Panc1 (cell line): Measurements from ENCODE around the gene FLT1. TPM values are rescaled to one million over a fixed set of nuclear protein-coding genes. Genes with fewer than 3 reads are reported as not detected.

Experiments used
- ATAC-seq: fragments of 200-7000 bp; cut with Tn5 transposase; 2 replicates; pipeline ENCODE4 v1.9.1; 2020; ENCODE audit warnings: mild to moderate bottlenecking, moderate library complexity
- BruUV-seq: library from RNA; stranded (reverse); fragments of 400-500 nt; replicated peaks from 2 replicates; lab custom pipeline; 2021; lab: Mats Ljungman, UMichigan
- CTCF ChIA-PET: fragments of 300-600 bp; sonication (Branson Sonifier 250); formaldehyde crosslinking; loops from one replicate; lab custom pipeline; 2022; ENCODE audit warnings: antibody characterized with exemption; lab: Charles Lee
- POLR2A ChIA-PET: fragments of 300-600 bp; sonication (Branson Sonifier 250); formaldehyde crosslinking; loops from one replicate; lab custom pipeline; 2022; ENCODE audit warnings: antibody characterized with exemption; lab: Charles Lee
- DNase-seq: peaks from one replicate; pipeline ENCODE4 v3.0.0-alpha.2; 2010; ENCODE audit warnings: low read depth, low spot score
- H3K27ac ChIP-seq: 2 replicates; pipeline ENCODE4 v1.5.1; 2011; ENCODE audit warnings: mild to moderate bottlenecking, low read length, inconsistent platforms
- H3K27me3 ChIP-seq: fragments of 200-500 bp; sonication (Bioruptor generic); 2 replicates; pipeline ENCODE4 v1.6.0; 2014; ENCODE audit warnings: low read length, inconsistent platforms; ENCODE audit not compliant: control insufficient read depth, insufficient read depth
- H3K36me3 ChIP-seq: fragments of 200-500 bp; sonication (Bioruptor generic); 2 replicates; pipeline ENCODE4 v1.5.1; 2014; ENCODE audit warnings: inconsistent platforms, mild to moderate bottlenecking, low read length, moderate library complexity; ENCODE audit not compliant: control insufficient read depth, insufficient read depth
- H3K4me1 ChIP-seq: 2 replicates; pipeline ENCODE4 v1.5.1; 2011; ENCODE audit warnings: inconsistent platforms, mild to moderate bottlenecking, low read length, moderate library complexity; ENCODE audit not compliant: control insufficient read depth, insufficient read depth
- H3K4me3 ChIP-seq, 2 experiments: 2 replicates each; pipeline ENCODE4 v1.5.1; 2011 to 2012; ENCODE audit warnings: low read depth in 2 of 2, low read length in 2 of 2, mild to moderate bottlenecking in 2 of 2, inconsistent platforms in 1 of 2, moderate library complexity in 1 of 2
- H3K9me3 ChIP-seq: fragments of 200-500 bp; sonication (Bioruptor generic); 2 replicates; pipeline ENCODE4 v1.5.1; 2014; ENCODE audit warnings: low read depth, mild to moderate bottlenecking, inconsistent platforms, low read length, moderate library complexity; ENCODE audit not compliant: control insufficient read depth, insufficient read depth
- CTCF ChIP-seq: fragments of 450-650 bp; IDR thresholded peaks from 2 replicates; pipeline ENCODE4 v1.5.1; 2017; ENCODE audit warnings: mild to moderate bottlenecking
- POLR2AphosphoS5 ChIP-seq: IDR thresholded peaks from 2 replicates; pipeline ENCODE4 v1.6.1; 2012; ENCODE audit warnings: mild to moderate bottlenecking, low read depth, low read length, moderate library complexity
- SIN3A ChIP-seq: IDR thresholded peaks from 2 replicates; pipeline ENCODE4 v1.6.1; 2012; ENCODE audit warnings: low read depth, mild to moderate bottlenecking, low read length, moderate library complexity, borderline replicate concordance; ENCODE audit not compliant: insufficient read depth
- TCF7L2 ChIP-seq: IDR thresholded peaks from 2 replicates; pipeline ENCODE4 v1.6.1; 2011; ENCODE audit warnings: mild to moderate bottlenecking, low read depth, low read length, inconsistent platforms
- in situ Hi-C: cut with HindIII; loops from 2 replicates; pipeline ENCODE4 v1.10.0; 2016; ENCODE audit warnings: low sequenced_read_pairs, low pct_unique_long_range_greater_than_20kb
- intact Hi-C: fragments of 100-400 bp; cut with micrococcal nuclease; formaldehyde crosslinking; loops from one replicate; pipeline ENCODE4 v1.10.0; 2022; ENCODE audit not compliant: unreplicated experiment
- total RNA-seq: library from RNA; stranded (reverse); gene quantifications from one replicate; pipeline ENCODE4 v1.2.1, GENCODE V29; 2021; ENCODE audit not compliant: unreplicated experiment
- TF ChIP-seq, protein P1 (sequence below), 2 experiments: IDR thresholded peaks; 2 replicates each; pipeline ENCODE4 v1.6.1; 2011 to 2012; ENCODE audit warnings: low read depth in 2 of 2, control low read depth in 1 of 2, low read length in 1 of 2, mild to moderate bottlenecking in 1 of 2, moderate library complexity in 1 of 2; ENCODE audit not compliant: insufficient read depth in 1 of 2

The FLT1 gene
- total RNA-seq, 1 experiment from 2014 or later, result 0.15 TPM

DNA sequence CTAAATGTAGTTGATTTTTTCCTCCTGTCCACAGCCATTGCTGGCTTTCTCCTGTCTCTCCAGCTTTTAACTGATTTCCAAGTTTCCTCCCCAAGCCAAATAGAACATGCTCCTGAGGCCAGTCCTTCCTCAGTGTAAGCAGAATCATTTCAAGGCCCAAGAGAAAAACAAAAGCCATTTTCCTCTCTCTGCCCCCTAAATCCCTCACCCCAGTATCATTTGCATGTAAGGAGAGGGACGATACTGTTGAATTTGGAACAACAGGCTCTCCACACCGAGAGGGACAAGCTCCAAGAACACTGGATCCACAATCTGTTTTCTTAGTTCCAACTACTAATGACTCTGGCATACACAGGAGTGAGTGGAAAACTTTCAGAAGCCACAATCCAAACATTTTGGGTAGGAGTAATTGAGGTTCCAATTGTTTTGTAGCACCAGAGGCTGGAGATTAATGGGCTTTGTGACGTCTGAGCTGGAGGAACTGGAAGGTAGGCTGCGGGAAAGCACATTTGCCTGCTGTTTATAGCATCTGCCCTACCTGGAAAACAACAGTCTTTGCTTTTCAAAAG, 156.8 kb downstream of the FLT1 start:
- Histone ChIP-seq H3K36me3 (no peaks in the 10 kb centered on the region), H3K27ac (no peak overlapping the region), H3K4me3 (no peak overlapping the region), H3K4me1 (no peaks in the 10 kb centered on the region), H3K9me3 (no peaks in the 10 kb centered on the region), H3K27me3 (no peaks in the 10 kb centered on the region)
- POLR2A ChIA-PET, result interaction anchor here (0.5 kb wide), 1 partner anchor 750 kb away, joined by 3 read pairs; no protein-coding TSS in a partner anchor
- BruUV-seq, result no TSS peak
- CTCF ChIA-PET, result no interaction called here
- no peak for ATAC-seq
- TF ChIP-seq POLR2AphosphoS5 (no peak), CTCF (no peak), SIN3A (no peak), TCF7L2 (no peak)
- TF ChIP-seq, protein P1, sequence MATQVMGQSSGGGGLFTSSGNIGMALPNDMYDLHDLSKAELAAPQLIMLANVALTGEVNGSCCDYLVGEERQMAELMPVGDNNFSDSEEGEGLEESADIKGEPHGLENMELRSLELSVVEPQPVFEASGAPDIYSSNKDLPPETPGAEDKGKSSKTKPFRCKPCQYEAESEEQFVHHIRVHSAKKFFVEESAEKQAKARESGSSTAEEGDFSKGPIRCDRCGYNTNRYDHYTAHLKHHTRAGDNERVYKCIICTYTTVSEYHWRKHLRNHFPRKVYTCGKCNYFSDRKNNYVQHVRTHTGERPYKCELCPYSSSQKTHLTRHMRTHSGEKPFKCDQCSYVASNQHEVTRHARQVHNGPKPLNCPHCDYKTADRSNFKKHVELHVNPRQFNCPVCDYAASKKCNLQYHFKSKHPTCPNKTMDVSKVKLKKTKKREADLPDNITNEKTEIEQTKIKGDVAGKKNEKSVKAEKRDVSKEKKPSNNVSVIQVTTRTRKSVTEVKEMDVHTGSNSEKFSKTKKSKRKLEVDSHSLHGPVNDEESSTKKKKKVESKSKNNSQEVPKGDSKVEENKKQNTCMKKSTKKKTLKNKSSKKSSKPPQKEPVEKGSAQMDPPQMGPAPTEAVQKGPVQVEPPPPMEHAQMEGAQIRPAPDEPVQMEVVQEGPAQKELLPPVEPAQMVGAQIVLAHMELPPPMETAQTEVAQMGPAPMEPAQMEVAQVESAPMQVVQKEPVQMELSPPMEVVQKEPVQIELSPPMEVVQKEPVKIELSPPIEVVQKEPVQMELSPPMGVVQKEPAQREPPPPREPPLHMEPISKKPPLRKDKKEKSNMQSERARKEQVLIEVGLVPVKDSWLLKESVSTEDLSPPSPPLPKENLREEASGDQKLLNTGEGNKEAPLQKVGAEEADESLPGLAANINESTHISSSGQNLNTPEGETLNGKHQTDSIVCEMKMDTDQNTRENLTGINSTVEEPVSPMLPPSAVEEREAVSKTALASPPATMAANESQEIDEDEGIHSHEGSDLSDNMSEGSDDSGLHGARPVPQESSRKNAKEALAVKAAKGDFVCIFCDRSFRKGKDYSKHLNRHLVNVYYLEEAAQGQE (IDR thresholded peaks at IDR 0.05; ENCODE audit: insufficient read depth in 1 of 2, low read depth in 2 of 2, low read length in 1 of 2), result no peak
- DNase-seq, result no peak
- intact Hi-C loops, result no loop called here
- in situ Hi-C loops, result no loop called here

GRCh38 chr13:28337166-28338005, 157.5 kb downstream of the FLT1 start:
- ATAC-seq (no peak), DNase-seq (no peak)
- H3K9me3 ChIP-seq, result no peaks in the 10 kb centered on the region
- POLR2A ChIA-PET, result interaction anchor here (0.5 kb wide), 1 partner anchor 751 kb away, joined by 3 read pairs; no protein-coding TSS in a partner anchor
- TF ChIP-seq CTCF, result no peak
- TF ChIP-seq, protein P1 (IDR thresholded peaks at IDR 0.05; ENCODE audit: insufficient read depth in 1 of 2, low read depth in 2 of 2, low read length in 1 of 2), result no peak
- no peak for TF ChIP-seq TCF7L2
- no peak for TF ChIP-seq POLR2AphosphoS5
- TF ChIP-seq SIN3A, result no peak
- intact Hi-C loops, result no loop called here
- H3K4me1 ChIP-seq, result no peaks in the 10 kb centered on the region
- no peaks in the 10 kb centered on the region for H3K27me3 ChIP-seq
- in situ Hi-C loops, result no loop called here
- CTCF ChIA-PET, result no interaction called here
- no peak overlapping the region for H3K27ac ChIP-seq
- BruUV-seq, result no TSS peak
- no peaks in the 10 kb centered on the region for H3K36me3 ChIP-seq
- H3K4me3 ChIP-seq, result no peak overlapping the region
